Keratinocyte (primary cell): ENCODE measurements around the gene ATP13A3. TPM values are rescaled to one million over a fixed set of nuclear protein-coding genes. Genes with fewer than 3 reads are reported as not detected.
A peak's percentile ranks its signal among the peaks of the same experiment; 100 is the strongest.

Experiments used
- DNase-seq: peaks from one replicate; pipeline ENCODE4 v3.0.0-alpha.2; 2011; ENCODE audit warnings: low read depth, missing footprints, low spot score
- FAIRE-seq: peaks from 2 replicates; lab custom pipeline; 2011; peaks lifted over from hg19 to GRCh38; lab: Jason Lieb, UNC
- H2AFZ ChIP-seq: 2 replicates; pipeline ENCODE4 v1.6.0; 2012; ENCODE audit warnings: low read length, control low read depth, inconsistent platforms; ENCODE audit not compliant: control insufficient read depth
- H3K27ac ChIP-seq: 2 replicates; pipeline ENCODE4 v1.5.1; 2011; ENCODE audit warnings: low read length; ENCODE audit not compliant: control insufficient read depth, insufficient read depth
- H3K27me3 ChIP-seq: 3 replicates; pipeline ENCODE4 v1.6.0; 2011; ENCODE audit warnings: low read length; ENCODE audit not compliant: control insufficient read depth, insufficient read depth; ENCODE audit errors: extremely low read depth
- H3K36me3 ChIP-seq, 2 experiments: 2 replicates in 1 of 2; 3 replicates in 1 of 2; pipeline ENCODE4 v1.5.1; 2011; ENCODE audit warnings: low read length in 2 of 2, mild to moderate bottlenecking in 1 of 2; ENCODE audit not compliant: control insufficient read depth in 2 of 2, insufficient read depth in 2 of 2; ENCODE audit errors: extremely low read depth in 1 of 2
- H3K4me1 ChIP-seq: 3 replicates; pipeline ENCODE4 v1.5.1; 2011; ENCODE audit warnings: low read length; ENCODE audit not compliant: control insufficient read depth, insufficient read depth; ENCODE audit errors: extremely low read depth
- H3K4me2 ChIP-seq: 3 replicates; pipeline ENCODE4 v1.6.0; 2011; ENCODE audit warnings: low read depth, low read length; ENCODE audit not compliant: control insufficient read depth, insufficient read depth; ENCODE audit errors: extremely low read depth
- H3K4me3 ChIP-seq, 3 experiments: fragments of 200-600 bp in 1 of 3; sonication (generic) in 1 of 3; 2 replicates in 2 of 3; 3 replicates in 1 of 3; pipeline ENCODE4 v1.5.1; 2011 to 2016; ENCODE audit warnings: low read length in 3 of 3, mild to moderate bottlenecking in 3 of 3, control low read depth in 2 of 3, inconsistent platforms in 1 of 3, low read depth in 1 of 3, mixed read lengths in 1 of 3, mixed run types in 1 of 3, moderate library complexity in 1 of 3; ENCODE audit not compliant: control insufficient read depth in 2 of 3, insufficient read depth in 2 of 3; ENCODE audit errors: extremely low read depth in 1 of 3
- H3K79me2 ChIP-seq: 2 replicates; pipeline ENCODE4 v1.6.0; 2012; ENCODE audit warnings: low read length; ENCODE audit not compliant: control insufficient read depth, insufficient read depth
- H3K9ac ChIP-seq: 3 replicates; pipeline ENCODE4 v1.6.0; 2011; ENCODE audit warnings: low read length; ENCODE audit not compliant: control insufficient read depth, insufficient read depth; ENCODE audit errors: extremely low read depth
- H3K9me1 ChIP-seq: 3 replicates; pipeline ENCODE4 v1.6.0; 2011; ENCODE audit warnings: low read length; ENCODE audit not compliant: control insufficient read depth, insufficient read depth; ENCODE audit errors: extremely low read depth
- H3K9me3 ChIP-seq: 2 replicates; pipeline ENCODE4 v1.5.1; 2012; ENCODE audit warnings: low read depth, low read length; ENCODE audit not compliant: control insufficient read depth
- H4K20me1 ChIP-seq: 3 replicates; pipeline ENCODE4 v1.6.0; 2011; ENCODE audit warnings: low read length; ENCODE audit not compliant: control insufficient read depth, insufficient read depth; ENCODE audit errors: extremely low read depth
- CTCF ChIP-seq, 3 experiments: IDR thresholded peaks in 1 of 3; conservative IDR thresholded peaks in 1 of 3; optimal IDR thresholded peaks in 1 of 3; 2 replicates in 2 of 3; 3 replicates in 1 of 3; pipeline versions ENCODE3 to v1.5.1; 2011; ENCODE audit warnings: low read length in 3 of 3, mild to moderate bottlenecking in 3 of 3, moderate library complexity in 2 of 3, control low read depth in 1 of 3, inconsistent platforms in 1 of 3; ENCODE audit not compliant: insufficient read depth in 2 of 3; ENCODE audit errors: extremely low read depth in 1 of 3
- EZH2 ChIP-seq: IDR thresholded peaks from one replicate; pipeline ENCODE4 v1.6.1; 2012; ENCODE audit warnings: inconsistent platforms, mild to moderate bottlenecking, low read length, moderate library complexity
- dilution Hi-C: fragments of 300-500 bp; cut with MboI; formaldehyde crosslinking; loops from one replicate; pipeline ENCODE4 v1.7.0; 2020; ENCODE audit warnings: low sequenced_read_pairs; ENCODE audit not compliant: extremely low pct_ligation_motif_present
- polyA plus RNA-seq, 5 experiments: library from polyadenylated mRNA; depleted of rRNA in 3 of 5; stranded (reverse) in 3 of 5; stranded (forward) in 1 of 5; unstranded in 1 of 5; fragments of >200 nt; gene quantifications; 1 replicate in 1 of 5; 2 replicates in 3 of 5; 3 replicates in 1 of 5; pipeline versions ENCODE4 v1.2.1 to v1.2.3, GENCODE V29; 2011 to 2012; ENCODE audit warnings: missing spikeins in 2 of 5, low read depth in 1 of 5, low replicate concordance in 1 of 5

The ATP13A3 gene
- polyA plus RNA-seq, 1 donor (not counting 4 experiments of a cell fraction or from before 2014, with no cell fraction given), result 103 TPM

- Histone ChIP-seq H2AFZ (no peak overlapping the region), H3K27me3 (no peaks in the 10 kb centered on the region), H3K4me1 (peaks cover 37% of the 10 kb centered on the region), H3K79me2 (no peaks in the 10 kb centered on the region), H3K9me1 (no peaks in the 10 kb centered on the region), H4K20me1 (peaks cover 2% of the 10 kb centered on the region), H3K9me3 (no peaks in the 10 kb centered on the region), H3K36me3 (no peaks in the 10 kb centered on the region), H3K4me3 (no peak overlapping the region), H3K27ac (no peak overlapping the region), H3K4me2 (no peak overlapping the region), H3K9ac (no peak overlapping the region)
- TF ChIP-seq EZH2 (no peak), CTCF (optimal IDR thresholded peaks at IDR 0.05 in 1 of 3, IDR thresholded peaks at IDR 0.05 in 1 of 3, conservative IDR thresholded peaks at IDR 0.05 in 1 of 3; ENCODE audit: extremely low read depth in 1 of 3, insufficient read depth in 2 of 3, low read length in 3 of 3) (no peak)
- DNase-seq (no peak), FAIRE-seq (no peak)
- dilution Hi-C loops, result no loop called here
Observed at GRCh38 chr3:194492001-194492400, 5.2 kb upstream of the ATP13A3 start.

DNA sequence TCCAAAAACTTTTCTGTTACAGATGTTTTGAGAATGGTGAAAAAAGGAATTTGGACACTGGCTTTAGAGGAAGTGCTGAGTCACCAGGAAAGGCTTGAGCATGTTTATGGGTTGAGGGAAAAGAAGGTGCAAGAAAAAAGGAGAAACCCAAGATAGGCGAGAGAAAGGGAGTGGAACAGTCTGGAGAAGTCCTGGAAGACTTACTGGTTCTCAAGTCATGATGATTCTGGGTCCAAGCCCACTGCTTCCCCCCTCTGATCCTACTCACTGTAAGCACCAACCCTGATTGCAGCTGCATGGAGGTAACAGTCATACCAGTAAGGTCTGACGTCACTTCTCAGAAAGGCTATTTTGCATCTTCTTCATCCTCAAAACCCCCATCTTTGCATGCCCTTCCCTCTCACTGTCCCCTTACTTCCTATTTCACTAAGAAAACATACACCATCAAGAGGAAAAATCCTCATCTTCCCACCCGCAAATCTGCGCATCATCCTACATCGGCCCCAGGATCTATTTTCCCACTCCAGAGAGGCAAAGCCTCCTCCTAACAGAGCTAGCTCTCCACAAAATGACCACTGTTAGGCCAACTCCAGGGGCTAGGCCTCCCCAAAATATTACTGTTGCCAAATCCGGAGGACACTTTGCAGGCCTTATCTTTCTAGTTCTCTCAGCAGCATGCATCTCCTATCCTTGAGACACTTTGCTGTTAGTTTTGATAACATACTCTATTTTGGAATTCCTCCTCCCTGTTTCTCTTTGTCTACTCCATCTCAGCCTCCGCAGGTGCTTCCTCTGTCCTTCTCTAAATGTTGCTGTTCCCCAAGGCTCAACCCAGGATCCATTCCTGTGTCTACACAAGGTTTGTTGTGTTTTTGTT lies 3.2 kb upstream of the ATP13A3 start:
- DNase-seq (no peak), FAIRE-seq (no peak)
- H3K27me3 ChIP-seq, result no peaks in the 10 kb centered on the region
- H3K9me3 ChIP-seq, result no peaks in the 10 kb centered on the region
- peaks cover 2% of the 10 kb centered on the region for H4K20me1 ChIP-seq
- dilution Hi-C loops, result no loop called here
- peaks cover 13% of the 10 kb centered on the region for H3K79me2 ChIP-seq
- peak overlapping the region; percentile 75 for H3K27ac ChIP-seq
- no peak for TF ChIP-seq EZH2
- no peak for TF ChIP-seq CTCF (optimal IDR thresholded peaks at IDR 0.05 in 1 of 3, IDR thresholded peaks at IDR 0.05 in 1 of 3, conservative IDR thresholded peaks at IDR 0.05 in 1 of 3; ENCODE audit: extremely low read depth in 1 of 3, insufficient read depth in 2 of 3, low read length in 3 of 3)
- H3K9me1 ChIP-seq, result no peaks in the 10 kb centered on the region
- H3K4me1 ChIP-seq, result peaks cover 39% of the 10 kb centered on the region
- no peak overlapping the region for H2AFZ ChIP-seq
- H3K36me3 ChIP-seq, result peaks cover 0 to 5% of the 10 kb centered on the region in 2 experiments
- peak overlapping the region; percentile 37 for H3K4me2 ChIP-seq
- no peak overlapping the region for H3K9ac ChIP-seq
- peak overlapping the region in 1 of 3 experiments; percentile 7 for H3K4me3 ChIP-seq
